Fibroblast of lung (primary cell): ENCODE data around the gene HIBCH. TPM values are rescaled to one million over a fixed set of nuclear protein-coding genes. Genes with fewer than 3 reads are reported as not detected.

Source experiments
- DNase-seq, 2 donors: peaks; one replicate each; pipeline versions ENCODE4 v3.0.0 to v3.0.0-alpha.2; 2010; ENCODE audit warnings: low read depth in 2 of 2
- H2AFZ ChIP-seq: 2 replicates; pipeline ENCODE4 v1.5.1; 2012; ENCODE audit warnings: low read length, control low read depth, inconsistent platforms
- H3K27ac ChIP-seq: 2 replicates; pipeline ENCODE4 v1.5.1; 2011; ENCODE audit warnings: low read length, control low read depth; ENCODE audit not compliant: insufficient read depth
- H3K27me3 ChIP-seq: 2 replicates; pipeline ENCODE4 v1.5.1; 2011; ENCODE audit warnings: mild to moderate bottlenecking, low read length; ENCODE audit not compliant: control insufficient read depth, insufficient read depth
- H3K36me3 ChIP-seq: 2 replicates; pipeline ENCODE4 v1.5.1; 2011; ENCODE audit warnings: low read length; ENCODE audit not compliant: control insufficient read depth, insufficient read depth
- H3K4me1 ChIP-seq: 2 replicates; pipeline ENCODE4 v1.5.1; 2011; ENCODE audit warnings: low read length; ENCODE audit not compliant: control insufficient read depth, insufficient read depth; ENCODE audit errors: extremely low read depth
- H3K4me2 ChIP-seq: 2 replicates; pipeline ENCODE4 v1.5.1; 2011; ENCODE audit warnings: low read length, control low read depth; ENCODE audit not compliant: insufficient read depth; ENCODE audit errors: extremely low read depth
- H3K4me3 ChIP-seq, 4 experiments: fragments of 200-600 bp in 1 of 4; sonication (generic) in 1 of 4; replicated peaks in 1 of 4; 2 replicates each; pipeline ENCODE4 v1.5.1; 2011 to 2016; ENCODE audit warnings: low read length in 4 of 4, low read depth in 3 of 4, mild to moderate bottlenecking in 3 of 4, control low read depth in 2 of 4, inconsistent platforms in 1 of 4, mixed read lengths in 1 of 4; ENCODE audit not compliant: insufficient read depth in 1 of 4; ENCODE audit errors: control extremely low read depth in 1 of 4
- H3K79me2 ChIP-seq: 2 replicates; pipeline ENCODE4 v1.5.1; 2012; ENCODE audit warnings: mild to moderate bottlenecking, low read length, inconsistent platforms; ENCODE audit not compliant: control insufficient read depth, insufficient read depth
- H3K9ac ChIP-seq: 2 replicates; pipeline ENCODE4 v1.5.1; 2011; ENCODE audit warnings: mild to moderate bottlenecking, low read length, control low read depth; ENCODE audit not compliant: insufficient read depth
- H3K9me3 ChIP-seq: 2 replicates; pipeline ENCODE4 v1.5.1; 2012; ENCODE audit warnings: low read depth, low read length; ENCODE audit not compliant: control insufficient read depth, insufficient read depth
- H4K20me1 ChIP-seq: 2 replicates; pipeline ENCODE4 v1.5.1; 2011; ENCODE audit warnings: low read length; ENCODE audit not compliant: control insufficient read depth, insufficient read depth; ENCODE audit errors: extremely low read depth
- CTCF ChIP-seq, 2 donors: IDR thresholded peaks in 1 of 2; conservative IDR thresholded peaks in 1 of 2; 1 replicate in 1 of 2; 2 replicates in 1 of 2; pipeline ENCODE4 v1.5.1; 2011 to 2012; ENCODE audit warnings: low read length in 2 of 2, control low read depth in 1 of 2, inconsistent platforms in 1 of 2, low read depth in 1 of 2, mild to moderate bottlenecking in 1 of 2
- EZH2 ChIP-seq: IDR thresholded peaks from 2 replicates; pipeline ENCODE4 v1.5.1; 2012; ENCODE audit warnings: low read length, control low read depth, mild to moderate bottlenecking; ENCODE audit errors: missing control alignments
- polyA plus RNA-seq, 2 donors: library from polyadenylated mRNA; depleted of rRNA in 1 of 2; stranded (reverse) in 1 of 2; unstranded in 1 of 2; fragments of >200 nt; gene quantifications; 2 replicates each; pipeline ENCODE4 v1.2.1, GENCODE V29; 2011 to 2012; ENCODE audit warnings: missing spikeins in 1 of 2
- total RNA-seq: library from RNA; depleted of rRNA; stranded (reverse); fragments of >200 nt; gene quantifications from 2 replicates; pipeline ENCODE4 v1.2.1, GENCODE V29; 2014

HIBCH gene
- total and polyA plus RNA-seq, 2 donors (not counting 1 experiment from before 2014, with no cell fraction given): 14.9 to 19.2 TPM

- Histone ChIP-seq H3K4me3 (no peak overlapping the region), H3K36me3 (no peaks in the 10 kb centered on the region), H3K27me3 (no peaks in the 10 kb centered on the region), H3K27ac (no peak overlapping the region), H4K20me1 (no peaks in the 10 kb centered on the region), H2AFZ (no peak overlapping the region), H3K9ac (no peak overlapping the region), H3K4me2 (no peak overlapping the region), H3K79me2 (no peaks in the 10 kb centered on the region), H3K9me3 (no peaks in the 10 kb centered on the region), H3K4me1 (no peaks in the 10 kb centered on the region)
- TF ChIP-seq EZH2 (no peak), CTCF (conservative IDR thresholded peaks at IDR 0.05 in 1 of 2, IDR thresholded peaks at IDR 0.05 in 1 of 2; ENCODE audit: low read depth in 1 of 2, low read length in 2 of 2) (no peak)
- DNase-seq: no peak
Observed at GRCh38 chr2:190216829-190217228, 102.8 kb downstream of the HIBCH start.

GRCh38 chr2:190215620-190216019 lies 104.0 kb downstream of the HIBCH start:
- no peak overlapping the region for H2AFZ ChIP-seq

GRCh38 chr2:190214426-190215194 lies 105.0 kb downstream of the HIBCH start:
- Histone ChIP-seq H3K27me3 (no peaks in the 10 kb centered on the region), H3K4me2 (no peak overlapping the region), H3K9me3 (no peaks in the 10 kb centered on the region), H3K9ac (no peak overlapping the region), H3K79me2 (no peaks in the 10 kb centered on the region), H3K27ac (no peak overlapping the region), H4K20me1 (no peaks in the 10 kb centered on the region), H3K4me1 (no peaks in the 10 kb centered on the region), H3K4me3 (no peak overlapping the region), H2AFZ (no peak overlapping the region), H3K36me3 (no peaks in the 10 kb centered on the region)
- TF ChIP-seq EZH2 (no peak), CTCF (conservative IDR thresholded peaks at IDR 0.05 in 1 of 2, IDR thresholded peaks at IDR 0.05 in 1 of 2; ENCODE audit: low read depth in 1 of 2, low read length in 2 of 2) (no peak)
- DNase-seq: peak; percentile 12 to 77

More at GRCh38 chr2:190215620-190216019, 104.0 kb downstream of the HIBCH start:
- TF ChIP-seq EZH2: no peak
- no peak for TF ChIP-seq CTCF (conservative IDR thresholded peaks at IDR 0.05 in 1 of 2, IDR thresholded peaks at IDR 0.05 in 1 of 2; ENCODE audit: low read depth in 1 of 2, low read length in 2 of 2)
- H3K79me2 ChIP-seq: no peaks in the 10 kb centered on the region
- no peak overlapping the region for H3K4me3 ChIP-seq
- no peaks in the 10 kb centered on the region for H3K27me3 ChIP-seq
- no peak overlapping the region for H3K4me2 ChIP-seq
- no peak for DNase-seq
- no peaks in the 10 kb centered on the region for H3K36me3 ChIP-seq
- no peak overlapping the region for H3K27ac ChIP-seq
- H3K4me1 ChIP-seq: no peaks in the 10 kb centered on the region
- H3K9ac ChIP-seq: no peak overlapping the region
- H3K9me3 ChIP-seq: no peaks in the 10 kb centered on the region
- no peaks in the 10 kb centered on the region for H4K20me1 ChIP-seq
